Osteoblast (primary cell): Measurements from ENCODE around the gene PLXNC1. TPM values are rescaled to one million over a fixed set of nuclear protein-coding genes. Genes with fewer than 3 reads are reported as not detected.

ENCODE experiments used
- DNase-seq: peaks from one replicate; pipeline ENCODE4 v3.0.0; 2011; ENCODE audit warnings: low spot score, mixed read lengths; ENCODE audit not compliant: insufficient read length; ENCODE audit errors: missing footprints
- H2AFZ ChIP-seq: 2 replicates; pipeline ENCODE4 v1.6.0; 2011; ENCODE audit warnings: mild to moderate bottlenecking, low read length
- H3K27ac ChIP-seq: 2 replicates; pipeline ENCODE4 v1.5.1; 2011; ENCODE audit warnings: mild to moderate bottlenecking, low read depth, low read length, moderate library complexity
- H3K27me3 ChIP-seq: 2 replicates; pipeline ENCODE4 v1.6.0; 2012; ENCODE audit warnings: mild to moderate bottlenecking, control low read depth, inconsistent platforms, low read length, moderate library complexity; ENCODE audit not compliant: insufficient read depth
- H3K36me3 ChIP-seq: 2 replicates; pipeline ENCODE4 v1.5.1; 2011; ENCODE audit warnings: mild to moderate bottlenecking, low read length, control low read depth, moderate library complexity; ENCODE audit not compliant: insufficient read depth
- H3K4me1 ChIP-seq: 2 replicates; pipeline ENCODE4 v1.5.1; 2011; ENCODE audit warnings: mild to moderate bottlenecking, low read length, control low read depth, moderate library complexity; ENCODE audit not compliant: insufficient read depth
- H3K4me2 ChIP-seq: 2 replicates; pipeline ENCODE4 v1.6.0; 2011; ENCODE audit warnings: mild to moderate bottlenecking, low read length; ENCODE audit not compliant: insufficient read depth
- H3K4me3 ChIP-seq: fragments of 200-600 bp; sonication (generic); 3 replicates; pipeline ENCODE4 v1.5.1; 2012; ENCODE audit warnings: mild to moderate bottlenecking, low read length, inconsistent platforms; ENCODE audit not compliant: insufficient read depth
- H3K79me2 ChIP-seq: 2 replicates; pipeline ENCODE4 v1.6.0; 2012; ENCODE audit warnings: mild to moderate bottlenecking, low read length, control low read depth, inconsistent platforms; ENCODE audit not compliant: insufficient read depth
- H3K9me3 ChIP-seq: 2 replicates; pipeline ENCODE4 v1.5.1; 2011; ENCODE audit warnings: low read depth, low read length, control low read depth
- H4K20me1 ChIP-seq: 2 replicates; pipeline ENCODE4 v1.6.0; 2012; ENCODE audit warnings: mild to moderate bottlenecking, low read length, control low read depth; ENCODE audit not compliant: insufficient read depth
- CTCF ChIP-seq: IDR thresholded peaks from 2 replicates; pipeline ENCODE4 v1.5.1; 2011; ENCODE audit warnings: mild to moderate bottlenecking, low read depth, low read length, moderate library complexity; ENCODE audit errors: extremely low read depth
- total RNA-seq: library from RNA; depleted of rRNA; stranded (reverse); fragments of >200 nt; gene quantifications from 2 replicates; pipeline ENCODE4 v1.2.3, GENCODE V29; 2012

PLXNC1 gene
- total RNA-seq, 1 donor = 3.3 TPM

- Histone ChIP-seq H3K27ac (no peak overlapping the region), H3K4me2 (no peak overlapping the region), H4K20me1 (no peaks in the 10 kb centered on the region), H3K9me3 (no peaks in the 10 kb centered on the region), H3K79me2 (no peaks in the 10 kb centered on the region), H3K4me1 (peaks cover 15% of the 10 kb centered on the region), H3K27me3 (no peaks in the 10 kb centered on the region), H3K36me3 (no peaks in the 10 kb centered on the region), H2AFZ (no peak overlapping the region), H3K4me3 (no peak overlapping the region)
- TF ChIP-seq CTCF = no peak
- no peak for DNase-seq
These were observed 62.6 kb downstream of the PLXNC1 start for GRCh38 chr12:94211021-94211420.

GRCh38 chr12:94218233-94218632 lies 69.9 kb downstream of the PLXNC1 start:
- Histone ChIP-seq H3K9me3 (no peaks in the 10 kb centered on the region), H3K4me3 (no peak overlapping the region), H3K4me1 (no peaks in the 10 kb centered on the region), H4K20me1 (no peaks in the 10 kb centered on the region), H3K36me3 (no peaks in the 10 kb centered on the region), H3K27ac (no peak overlapping the region), H3K27me3 (peaks cover 35% of the 10 kb centered on the region), H3K79me2 (no peaks in the 10 kb centered on the region), H3K4me2 (no peak overlapping the region), H2AFZ (no peak overlapping the region)
- no peak for DNase-seq
- no peak for TF ChIP-seq CTCF

- Histone ChIP-seq H3K4me3 (no peak overlapping the region), H3K4me1 (no peaks in the 10 kb centered on the region), H3K79me2 (no peaks in the 10 kb centered on the region), H4K20me1 (no peaks in the 10 kb centered on the region), H3K27me3 (peaks cover 42% of the 10 kb centered on the region), H3K36me3 (no peaks in the 10 kb centered on the region), H3K9me3 (no peaks in the 10 kb centered on the region), H3K4me2 (no peak overlapping the region), H3K27ac (no peak overlapping the region), H2AFZ (no peak overlapping the region)
- no peak for TF ChIP-seq CTCF
- DNase-seq = no peak
These were observed 71.4 kb downstream of the PLXNC1 start for GRCh38 chr12:94219622-94220302.

- TF ChIP-seq CTCF = no peak
- Histone ChIP-seq H3K4me2 (no peak overlapping the region), H4K20me1 (no peaks in the 10 kb centered on the region), H3K9me3 (no peaks in the 10 kb centered on the region), H3K27me3 (peaks cover 47% of the 10 kb centered on the region), H3K4me1 (no peaks in the 10 kb centered on the region), H3K27ac (no peak overlapping the region), H3K4me3 (no peak overlapping the region), H3K79me2 (no peaks in the 10 kb centered on the region), H3K36me3 (no peaks in the 10 kb centered on the region), H2AFZ (no peak overlapping the region)
- no peak for DNase-seq
These were observed 72.4 kb downstream of the PLXNC1 start for GRCh38 chr12:94220804-94221203.
